IPS-18a (cell line): ENCODE measurements around the gene ZBTB46.
"Not testable (repeated sequence)": the region's sequence is repeated elsewhere in the genome, so short reads cannot be mapped to it uniquely, and the experiment has no call there.

Experiments used
- H3K27ac ChIP-seq: one replicate; pipeline ENCODE4 v1.5.1; 2013; ENCODE audit warnings: low read length
- H3K27me3 ChIP-seq: one replicate; pipeline ENCODE4 v1.6.1; 2013; ENCODE audit warnings: mild to moderate bottlenecking, low read length; ENCODE audit not compliant: control insufficient read depth, insufficient read depth
- H3K36me3 ChIP-seq: one replicate; pipeline ENCODE4 v1.6.1; 2013; ENCODE audit warnings: low read depth, low read length; ENCODE audit not compliant: control insufficient read depth
- H3K4me1 ChIP-seq: one replicate; pipeline ENCODE4 v1.6.1; 2013; ENCODE audit warnings: low read depth, low read length; ENCODE audit not compliant: control insufficient read depth
- H3K4me3 ChIP-seq: one replicate; pipeline ENCODE4 v1.5.1; 2013; ENCODE audit warnings: low read length
- H3K9ac ChIP-seq: one replicate; pipeline ENCODE4 v1.6.1; 2013; ENCODE audit warnings: mild to moderate bottlenecking, low read length, moderate library complexity
- H3K9me3 ChIP-seq: one replicate; pipeline ENCODE4 v1.6.1; 2013; ENCODE audit warnings: low read depth, low read length; ENCODE audit not compliant: control insufficient read depth

ZBTB46 gene

GRCh38 chr20:63855363-63856097 is 24.5 kb upstream of the ZBTB46 start:
- Histone ChIP-seq H3K9me3 (no peaks in the 10 kb centered on the region), H3K9ac (no peak overlapping the region), H3K4me1 (peaks cover 27% of the 10 kb centered on the region), H3K4me3 (peak overlapping the region; percentile 29), H3K36me3 (no peaks in the 10 kb centered on the region), H3K27ac (no peak overlapping the region), H3K27me3 (no peaks in the 10 kb centered on the region)

GRCh38 chr20:63854766-63855362 is 23.8 kb upstream of the ZBTB46 start:
- Histone ChIP-seq H3K9ac (no peak overlapping the region), H3K36me3 (no peaks in the 10 kb centered on the region), H3K4me3 (peak overlapping the region; percentile 23), H3K27ac (no peak overlapping the region), H3K4me1 (peaks cover 27% of the 10 kb centered on the region), H3K27me3 (no peaks in the 10 kb centered on the region), H3K9me3 (no peaks in the 10 kb centered on the region)

DNA sequence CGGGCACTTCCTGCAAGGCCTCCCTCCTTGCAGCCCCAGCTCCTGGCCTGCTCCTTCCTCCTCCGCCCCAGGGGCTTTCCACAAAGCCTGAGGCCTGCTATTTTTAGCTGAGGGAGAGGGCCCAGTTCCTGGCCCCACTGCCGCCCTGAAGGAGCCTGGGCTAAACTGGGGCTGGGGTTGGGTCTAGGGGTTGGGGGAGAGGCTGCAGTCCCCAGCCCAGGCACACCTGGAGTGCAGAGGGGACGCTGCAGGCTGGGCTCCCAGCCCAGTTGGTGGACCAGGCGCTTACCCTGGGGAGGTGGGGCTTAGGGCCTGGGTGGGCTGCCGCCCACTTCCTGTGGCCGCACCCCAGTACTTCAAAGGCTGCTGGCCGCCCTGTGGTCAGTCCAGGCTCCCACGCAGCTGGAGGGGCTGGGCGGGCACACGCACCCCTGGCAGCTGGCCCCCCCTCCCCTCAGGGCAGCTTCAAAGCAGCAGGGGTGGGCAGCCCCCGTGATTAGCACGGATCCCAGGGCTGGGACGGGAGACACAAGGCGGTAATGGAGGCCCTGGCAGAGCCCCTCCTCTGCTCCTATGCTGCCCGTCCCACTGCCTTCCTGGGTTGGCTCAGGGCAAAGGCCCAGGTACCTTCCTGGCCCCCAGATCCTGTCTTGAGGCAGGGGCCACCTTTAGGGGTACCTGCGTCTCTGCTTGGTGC is 23.2 kb upstream of the ZBTB46 start:
- no peaks in the 10 kb centered on the region for H3K9me3 ChIP-seq
- H3K36me3 ChIP-seq: no peaks in the 10 kb centered on the region
- H3K9ac ChIP-seq: no peak overlapping the region
- peaks cover 26% of the 10 kb centered on the region for H3K4me1 ChIP-seq
- no peaks in the 10 kb centered on the region for H3K27me3 ChIP-seq
- H3K27ac ChIP-seq: no peak overlapping the region
- no peak overlapping the region for H3K4me3 ChIP-seq

DNA sequence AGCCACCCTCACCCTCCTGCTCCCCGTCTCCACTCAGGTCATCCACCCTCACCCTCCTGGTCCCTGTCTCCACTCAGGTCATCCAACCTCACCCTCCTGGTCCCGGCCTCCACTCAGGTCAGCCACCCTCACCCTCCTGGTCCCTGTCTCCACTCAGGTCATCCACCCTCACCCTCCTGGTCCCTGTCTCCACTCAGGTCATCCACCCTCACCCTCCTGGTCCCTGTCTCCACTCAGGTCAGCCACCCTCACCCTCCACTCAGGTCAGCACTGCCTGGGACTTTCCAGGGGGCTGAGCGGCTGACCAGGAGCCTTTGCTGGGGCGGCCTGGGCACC is 22.6 kb upstream of the ZBTB46 start:
- H3K4me1 ChIP-seq: peaks cover 21% of the 10 kb centered on the region
- not testable (repeated sequence) for H3K27ac ChIP-seq, H3K27me3 ChIP-seq, H3K36me3 ChIP-seq, H3K4me3 ChIP-seq, H3K9ac ChIP-seq, H3K9me3 ChIP-seq

DNA sequence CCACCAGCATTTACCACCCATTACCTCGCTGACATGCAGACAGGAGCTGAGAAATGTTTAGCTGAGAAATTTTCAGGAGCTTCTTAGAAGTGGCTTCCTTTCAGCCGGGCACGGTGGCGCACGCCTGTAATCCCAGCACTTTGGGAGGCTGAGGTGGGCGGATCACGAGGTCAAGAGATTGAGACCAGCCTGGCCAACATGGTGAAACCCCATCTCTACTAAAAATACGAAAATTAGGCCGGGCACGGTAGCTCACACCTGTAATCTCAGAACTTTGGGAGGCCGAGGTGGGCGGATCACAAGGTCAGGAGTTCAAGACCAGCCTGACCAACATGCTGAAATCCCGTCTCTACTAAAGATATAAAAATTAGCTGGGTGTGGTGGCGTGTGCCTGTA is 20.5 kb upstream of the ZBTB46 start:
- not testable (repeated sequence) for H3K4me3 ChIP-seq, H3K36me3 ChIP-seq, H3K9me3 ChIP-seq, H3K9ac ChIP-seq, H3K27ac ChIP-seq, H3K27me3 ChIP-seq
- H3K4me1 ChIP-seq: peaks cover 34% of the 10 kb centered on the region

GRCh38 chr20:63850689-63851547 is 19.9 kb upstream of the ZBTB46 start:
- Histone ChIP-seq H3K4me1 (peaks cover 36% of the 10 kb centered on the region), H3K9me3 (no peaks in the 10 kb centered on the region), H3K4me3 (no peak overlapping the region), H3K27me3 (no peaks in the 10 kb centered on the region), H3K9ac (no peak overlapping the region), H3K36me3 (no peaks in the 10 kb centered on the region), H3K27ac (no peak overlapping the region)

DNA sequence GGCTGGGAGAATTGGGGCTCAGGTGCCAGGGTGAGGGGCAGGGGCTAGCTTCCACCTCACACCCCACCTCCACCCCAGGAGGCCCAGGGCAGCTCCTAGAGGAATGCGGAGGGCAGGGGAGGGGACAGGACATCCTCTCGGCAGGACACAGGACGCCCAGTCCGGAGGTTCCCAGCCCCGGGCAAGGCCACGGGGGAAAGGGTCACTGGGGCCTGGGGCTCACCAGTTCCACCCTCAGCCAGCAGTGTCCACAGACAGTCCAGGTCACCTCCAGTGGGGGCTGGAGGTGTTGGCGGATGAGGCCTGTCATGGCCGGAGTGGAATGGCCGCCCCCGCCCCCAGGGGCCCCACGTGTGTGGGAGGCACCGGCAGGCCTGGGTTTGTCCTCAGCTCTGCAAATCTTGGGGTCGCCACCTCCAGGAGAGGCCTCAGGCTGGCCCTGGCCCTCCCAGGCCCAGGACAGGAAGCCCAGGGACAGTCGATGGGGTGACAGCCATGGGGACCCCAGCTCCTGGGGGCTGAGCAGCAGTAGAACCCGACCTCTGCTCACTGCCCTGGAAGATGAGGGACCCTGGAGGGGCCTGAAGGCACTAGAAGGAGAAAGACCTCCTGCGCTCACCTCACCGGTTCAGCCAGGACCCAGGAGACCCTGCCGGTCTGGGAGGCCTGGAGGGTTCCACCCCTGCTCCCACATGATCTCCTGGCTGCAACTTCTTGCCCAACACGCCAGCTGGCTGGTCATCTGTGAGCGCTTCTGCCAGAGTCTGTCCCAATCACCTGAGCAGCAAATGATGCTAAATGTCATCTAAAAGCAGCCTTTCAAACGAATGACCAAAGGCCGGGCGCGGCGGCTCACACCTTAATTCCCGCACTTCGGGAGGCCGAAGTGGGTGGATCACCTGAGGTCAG is 17.2 kb upstream of the ZBTB46 start:
- Histone ChIP-seq H3K4me3 (peak overlapping the region; percentile 52), H3K9ac (no peak overlapping the region), H3K36me3 (no peaks in the 10 kb centered on the region), H3K4me1 (peaks cover 23% of the 10 kb centered on the region), H3K27ac (peak overlapping the region; percentile 6), H3K9me3 (no peaks in the 10 kb centered on the region), H3K27me3 (no peaks in the 10 kb centered on the region)

DNA sequence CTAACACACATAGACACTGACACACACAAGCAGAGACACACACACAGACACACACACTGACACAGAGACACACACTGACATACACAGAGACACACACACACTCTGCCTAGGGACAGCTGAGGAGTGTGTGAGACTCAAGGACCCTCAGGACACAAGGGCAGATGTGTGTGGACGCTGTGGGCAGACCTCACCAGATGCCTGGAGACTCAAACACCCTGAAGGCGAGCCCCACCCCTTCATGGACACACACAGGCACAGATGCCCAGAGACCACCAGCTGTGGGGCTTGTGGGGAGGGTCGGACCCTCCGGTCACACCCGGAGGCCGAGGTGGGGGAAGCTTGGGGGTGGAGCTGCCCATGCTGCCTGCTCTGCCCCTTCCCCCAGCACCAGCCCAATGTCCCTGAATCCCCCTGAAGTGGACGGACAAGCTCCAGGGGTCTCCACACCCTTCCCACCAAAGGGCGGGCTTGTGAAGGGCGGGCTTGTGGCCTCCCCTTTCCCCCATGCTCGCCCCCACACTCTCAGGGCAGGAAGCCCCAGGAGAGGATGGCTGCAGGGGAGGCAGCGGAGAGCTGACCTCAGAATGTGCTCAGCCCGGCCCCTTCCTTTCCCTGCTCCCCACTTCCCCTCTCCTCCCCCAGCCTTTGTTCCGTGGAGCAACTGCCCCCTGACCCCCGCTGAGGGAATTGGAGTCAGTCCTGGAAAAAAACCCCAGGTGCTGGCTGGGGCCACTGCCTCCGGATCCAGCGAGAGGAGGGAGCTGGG is 16.4 kb upstream of the ZBTB46 start:
- no peaks in the 10 kb centered on the region for H3K9me3 ChIP-seq
- no peaks in the 10 kb centered on the region for H3K27me3 ChIP-seq
- peaks cover 23% of the 10 kb centered on the region for H3K4me1 ChIP-seq
- H3K27ac ChIP-seq: peak overlapping the region; percentile 6
- H3K4me3 ChIP-seq: peak overlapping the region; percentile 52
- H3K9ac ChIP-seq: peak overlapping the region; percentile 18
- H3K36me3 ChIP-seq: no peaks in the 10 kb centered on the region

DNA sequence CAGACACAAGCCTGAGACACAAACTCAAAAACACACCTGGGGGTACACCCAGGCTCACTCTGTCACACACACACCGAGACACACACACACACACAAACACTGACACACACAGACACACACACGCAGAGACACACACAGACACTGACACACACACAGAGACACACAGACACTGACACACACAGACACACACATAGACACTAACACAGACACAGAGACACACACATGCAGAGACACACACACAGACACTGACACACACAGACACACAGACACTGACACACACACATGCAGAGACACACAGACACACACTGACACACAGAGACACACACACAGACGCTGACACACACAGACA is 15.8 kb upstream of the ZBTB46 start:
- Histone ChIP-seq H3K4me1 (peaks cover 23% of the 10 kb centered on the region), H3K36me3 (no peaks in the 10 kb centered on the region), H3K27me3 (no peaks in the 10 kb centered on the region), H3K4me3 (peak overlapping the region; percentile 52), H3K9ac (peak overlapping the region; percentile 18), H3K27ac (peak overlapping the region; percentile 2), H3K9me3 (no peaks in the 10 kb centered on the region)

- Histone ChIP-seq H3K4me1 (peaks cover 23% of the 10 kb centered on the region), H3K36me3 (no peaks in the 10 kb centered on the region), H3K9me3 (no peaks in the 10 kb centered on the region), H3K4me3 (peak overlapping the region; percentile 52), H3K27ac (no peak overlapping the region), H3K27me3 (no peaks in the 10 kb centered on the region), H3K9ac (peak overlapping the region; percentile 48)
Observed at GRCh38 chr20:63846128-63846771, 15.2 kb upstream of the ZBTB46 start.
